ENCODE measurements around the gene CHST15.

The CHST15 gene

GRCh38 chr10:124083740-124084397, 9.5 kb downstream of the CHST15 start:
- no peak for DNase-seq (ENCODE audit: extremely low read depth in 1 of 2, low read depth in 1 of 2)

- no peak for DNase-seq (ENCODE audit: extremely low read depth in 1 of 2, low read depth in 1 of 2)
These were observed 10.2 kb downstream of the CHST15 start for GRCh38 chr10:124083047-124083739.

GRCh38 chr10:124082555-124082954, 10.8 kb downstream of the CHST15 start:
- no peak for DNase-seq (ENCODE audit: extremely low read depth in 1 of 2, low read depth in 1 of 2)

- no peak for DNase-seq (ENCODE audit: extremely low read depth in 1 of 2, low read depth in 1 of 2)
These were observed 11.8 kb downstream of the CHST15 start for GRCh38 chr10:124081547-124082140.

- no peak for DNase-seq (ENCODE audit: extremely low read depth in 1 of 2, low read depth in 1 of 2)
These were observed 13.5 kb downstream of the CHST15 start for GRCh38 chr10:124079864-124080263.

GRCh38 chr10:124078714-124079113, 14.7 kb downstream of the CHST15 start:
- no peak for DNase-seq (ENCODE audit: extremely low read depth in 1 of 2, low read depth in 1 of 2)

- DNase-seq (ENCODE audit: extremely low read depth in 1 of 2, low read depth in 1 of 2): no peak
These were observed 15.4 kb downstream of the CHST15 start for GRCh38 chr10:124078028-124078427.

GRCh38 chr10:124077208-124077993, 16.0 kb downstream of the CHST15 start:
- no peak for DNase-seq (ENCODE audit: extremely low read depth in 1 of 2, low read depth in 1 of 2)

GRCh38 chr10:124076148-124076733, 17.2 kb downstream of the CHST15 start:
- no peak for DNase-seq (ENCODE audit: extremely low read depth in 1 of 2, low read depth in 1 of 2)

GRCh38 chr10:124075231-124075955, 18.0 kb downstream of the CHST15 start:
- no peak for DNase-seq (ENCODE audit: extremely low read depth in 1 of 2, low read depth in 1 of 2)

GRCh38 chr10:124074501-124075109, 18.8 kb downstream of the CHST15 start:
- no peak for DNase-seq (ENCODE audit: extremely low read depth in 1 of 2, low read depth in 1 of 2)

GRCh38 chr10:124073978-124074377, 19.4 kb downstream of the CHST15 start:
- no peak for DNase-seq (ENCODE audit: extremely low read depth in 1 of 2, low read depth in 1 of 2)

GRCh38 chr10:124072541-124072940, 20.9 kb downstream of the CHST15 start:
- no peak for DNase-seq (ENCODE audit: extremely low read depth in 1 of 2, low read depth in 1 of 2)

GRCh38 chr10:124072106-124072505, 21.3 kb downstream of the CHST15 start:
- DNase-seq (ENCODE audit: extremely low read depth in 1 of 2, low read depth in 1 of 2): no peak

GRCh38 chr10:124071141-124071540, 22.3 kb downstream of the CHST15 start:
- no peak for DNase-seq (ENCODE audit: extremely low read depth in 1 of 2, low read depth in 1 of 2)

GRCh38 chr10:124070666-124071065, 22.7 kb downstream of the CHST15 start:
- no peak for DNase-seq (ENCODE audit: extremely low read depth in 1 of 2, low read depth in 1 of 2)

- DNase-seq (ENCODE audit: extremely low read depth in 1 of 2, low read depth in 1 of 2): no peak
These were observed 23.8 kb downstream of the CHST15 start for GRCh38 chr10:124069341-124070264.

- DNase-seq (ENCODE audit: extremely low read depth in 1 of 2, low read depth in 1 of 2): no peak
These were observed 24.5 kb downstream of the CHST15 start for GRCh38 chr10:124068929-124069328.

GRCh38 chr10:124067825-124068400, 25.5 kb downstream of the CHST15 start:
- no peak for DNase-seq (ENCODE audit: extremely low read depth in 1 of 2, low read depth in 1 of 2)

All from stimulated activated CD8-positive, alpha-beta memory T cell treated with anti-CD3 and anti-CD28 coated beads, Interleukin-7, amount 100 ng/mL, for 48 hours (primary cell).